GM23338 (cell line): Measurements from ENCODE around the gene PTPRE. TPM values are rescaled to one million over a fixed set of nuclear protein-coding genes. Genes with fewer than 3 reads are reported as not detected.

ENCODE experiments used
- ATAC-seq: fragments of 200-7000 bp; cut with Tn5 transposase; 3 replicates; pipeline ENCODE4 v1.9.1; 2020
- DNase-seq: peaks from one replicate; pipeline ENCODE4 v3.0.0-alpha.2; 2015; ENCODE audit warnings: low spot score
- H2AFZ ChIP-seq: fragments of 200-600 bp; sonication (generic); 2 replicates; pipeline ENCODE4 v1.8.0; 2016; ENCODE audit warnings: antibody characterized with exemption, mild to moderate bottlenecking, moderate library complexity
- H3F3A ChIP-seq: fragments of 200-600 bp; sonication (generic); replicated peaks from 2 replicates; pipeline ENCODE4 v1.8.0; 2017; ENCODE audit warnings: antibody characterized with exemption, mixed run types, low read depth
- H3K27ac ChIP-seq: fragments of 200-600 bp; sonication (generic); 2 replicates; pipeline ENCODE4 v1.6.1; 2016; ENCODE audit warnings: low read depth
- H3K27me3 ChIP-seq: fragments of 200-600 bp; sonication (generic); 2 replicates; pipeline ENCODE4 v1.8.0; 2016; ENCODE audit warnings: mild to moderate bottlenecking, mixed run types, moderate library complexity; ENCODE audit not compliant: insufficient read depth
- H3K36me3 ChIP-seq: fragments of 200-600 bp; sonication (generic); 2 replicates; pipeline ENCODE4 v1.8.0; 2016; ENCODE audit warnings: mild to moderate bottlenecking; ENCODE audit not compliant: insufficient read depth
- H3K4me1 ChIP-seq: fragments of 200-600 bp; sonication (generic); 2 replicates; pipeline ENCODE4 v1.8.0; 2016; ENCODE audit warnings: mild to moderate bottlenecking, moderate library complexity; ENCODE audit not compliant: insufficient read depth
- H3K4me2 ChIP-seq: fragments of 200-600 bp; sonication (generic); 2 replicates; pipeline ENCODE4 v1.7.1; 2017; ENCODE audit warnings: mixed run types
- H3K4me3 ChIP-seq: fragments of 200-600 bp; sonication (generic); 2 replicates; pipeline ENCODE4 v1.6.1; 2016; ENCODE audit warnings: mixed run types
- H3K79me2 ChIP-seq: fragments of 200-600 bp; sonication (generic); replicated peaks from 2 replicates; pipeline ENCODE4 v1.8.0; 2017; ENCODE audit warnings: mild to moderate bottlenecking; ENCODE audit not compliant: insufficient read depth
- H3K9me2 ChIP-seq: fragments of 200-600 bp; sonication (generic); 2 replicates; pipeline ENCODE4 v1.8.0; 2017; ENCODE audit not compliant: insufficient read depth
- H4K20me1 ChIP-seq: fragments of 200-600 bp; sonication (generic); replicated peaks from 2 replicates; pipeline ENCODE4 v1.8.0; 2017; ENCODE audit warnings: mild to moderate bottlenecking; ENCODE audit not compliant: insufficient read depth
- H3K27ac Mint-ChIP-seq: 2 replicates; pipeline ENCODE4 v1.8.0; 2020; ENCODE audit warnings: inconsistent platforms, mild to moderate bottlenecking, moderate library complexity, mixed read lengths
- H3K27me3 Mint-ChIP-seq: 3 replicates; pipeline ENCODE4 v1.8.0; 2022; ENCODE audit warnings: low read depth, mild to moderate bottlenecking, moderate library complexity, mixed read lengths, inconsistent platforms; ENCODE audit not compliant: insufficient read depth, poor library complexity
- H3K36me3 Mint-ChIP-seq: 3 replicates; pipeline ENCODE4 v1.8.0; 2021; ENCODE audit warnings: low read depth, mild to moderate bottlenecking, inconsistent platforms, moderate library complexity, mixed read lengths
- H3K4me1 Mint-ChIP-seq: 3 replicates; pipeline ENCODE4 v1.8.0; 2020; ENCODE audit warnings: mild to moderate bottlenecking, inconsistent platforms, mixed read lengths
- H3K4me3 Mint-ChIP-seq: 3 replicates; pipeline ENCODE4 v1.8.0; 2021; ENCODE audit warnings: moderate library complexity, mild to moderate bottlenecking, inconsistent platforms, mixed read lengths
- H3K9me3 Mint-ChIP-seq: 3 replicates; pipeline ENCODE4 v1.8.0; 2020; ENCODE audit warnings: moderate library complexity, mild to moderate bottlenecking, inconsistent platforms, mixed read lengths
- CREB1 ChIP-seq: fragments of 250-450 bp; sonication (Bioruptor Pico); IDR thresholded peaks from 2 replicates; pipeline ENCODE4 v1.5.0; 2020; ENCODE audit warnings: low read depth, mild to moderate bottlenecking, moderate library complexity
- EZH2 ChIP-seq: fragments of 200-600 bp; sonication (generic); IDR thresholded peaks from one replicate; pipeline ENCODE4 v1.8.0; 2017; ENCODE audit warnings: antibody characterized with exemption, mild to moderate bottlenecking, low read depth; ENCODE audit not compliant: unreplicated experiment
- EZH2phosphoT487 ChIP-seq: fragments of 200-600 bp; sonication (generic); IDR thresholded peaks from one replicate; pipeline ENCODE4 v1.8.1; 2018; ENCODE audit warnings: antibody characterized with exemption; ENCODE audit not compliant: unreplicated experiment
- JUNB ChIP-seq: IDR thresholded peaks from one replicate; pipeline ENCODE4 v1.6.1; 2016; ENCODE audit warnings: antibody characterized with exemption; ENCODE audit not compliant: unreplicated experiment
- NANOG ChIP-seq: IDR thresholded peaks from 2 replicates; pipeline ENCODE4 v1.6.1; 2016; ENCODE audit warnings: antibody characterized with exemption, borderline replicate concordance
- POLR2AphosphoS5 ChIP-seq: IDR thresholded peaks from 2 replicates; pipeline ENCODE4 v1.6.1; 2016; ENCODE audit warnings: antibody characterized with exemption, low read depth
- STAT1 ChIP-seq: IDR thresholded peaks from one replicate; pipeline ENCODE4 v1.6.1; 2016; ENCODE audit warnings: antibody characterized with exemption; ENCODE audit not compliant: unreplicated experiment
- ZNF114 ChIP-seq: fragments of 250-450 bp; sonication (Bioruptor Pico); IDR thresholded peaks from 2 replicates; pipeline ENCODE4 v1.5.0; 2020; ENCODE audit warnings: mild to moderate bottlenecking, moderate library complexity
- ZNF331 ChIP-seq: fragments of 250-450 bp; sonication (Bioruptor Pico); IDR thresholded peaks from 2 replicates; pipeline ENCODE4 v1.5.0; 2020; ENCODE audit warnings: low read depth, mild to moderate bottlenecking, moderate library complexity
- polyA plus RNA-seq: library from polyadenylated mRNA; unstranded; fragments of >200 nt; fragmentation: Nextera tagmentation; extraction: Ambion mirVana; gene quantifications from 2 replicates; pipeline ENCODE4 v1.2.1, GENCODE V29; 2016
- total RNA-seq: library from RNA; depleted of rRNA; stranded (reverse); fragments of >200 nt; shearing (Covaris generic); gene quantifications from 2 replicates; pipeline ENCODE4 v1.2.3, GENCODE V29; 2014
- TF ChIP-seq, protein P1 (sequence below): IDR thresholded peaks from 2 replicates; pipeline ENCODE4 v1.6.1; 2016; ENCODE audit warnings: antibody characterized with exemption
- TF ChIP-seq, protein P2 (sequence below), 2 experiments: fragments of 200-600 bp in 1 of 2; sonication (generic) in 1 of 2; conservative IDR thresholded peaks; 2 replicates each; pipeline versions ENCODE4 v1.5.1 to v1.6.1; 2016 to 2017; ENCODE audit warnings: antibody characterized with exemption in 2 of 2, low read depth in 2 of 2, mild to moderate bottlenecking in 2 of 2, moderate library complexity in 1 of 2
- TF ChIP-seq, protein P3 (sequence below): IDR thresholded peaks from one replicate; pipeline ENCODE4 v1.6.1; 2018; ENCODE audit warnings: antibody characterized with exemption; ENCODE audit not compliant: unreplicated experiment

Gene PTPRE
- total and polyA plus RNA-seq, 2 experiments from 2014 or later, result 0.34 to 0.42 TPM

DNA sequence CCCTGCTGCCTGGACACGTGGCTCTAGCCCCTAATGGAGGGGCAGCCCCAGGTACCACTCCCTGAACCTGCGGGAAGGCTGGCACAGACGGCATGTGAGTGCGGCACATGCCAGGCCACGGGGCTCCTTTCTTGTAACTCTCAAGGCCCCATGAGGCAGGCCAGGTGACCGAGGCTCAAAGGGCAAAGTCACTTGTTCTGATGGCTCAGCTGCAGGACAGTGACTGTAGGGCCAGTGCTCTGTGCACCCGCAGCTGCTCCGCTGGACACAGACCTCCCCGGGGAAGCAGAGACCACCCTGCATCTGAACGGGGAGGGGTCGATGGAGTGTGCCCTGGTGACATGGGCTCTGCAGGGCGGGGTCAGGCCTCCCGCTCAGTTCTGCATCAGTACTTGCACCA, 55.3 kb downstream of the PTPRE start:
- Histone ChIP-seq H3K27ac (no peak overlapping the region), H3F3A (no peaks in the 10 kb centered on the region), H3K79me2 (no peaks in the 10 kb centered on the region), H3K4me1 (peaks cover 9% of the 10 kb centered on the region), H3K36me3 (no peaks in the 10 kb centered on the region), H3K4me2 (no peak overlapping the region), H4K20me1 (no peaks in the 10 kb centered on the region), H2AFZ (no peak overlapping the region), H3K4me3 (no peak overlapping the region), H3K9me2 (no peaks in the 10 kb centered on the region), H3K27me3 (no peaks in the 10 kb centered on the region)
- H3K9me3 Mint-ChIP-seq, result no peaks in the 10 kb centered on the region
- H3K4me3 Mint-ChIP-seq, result no peak overlapping the region
- DNase-seq, result no peak
- peaks cover 2% of the 10 kb centered on the region for H3K27me3 Mint-ChIP-seq
- TF ChIP-seq, protein P1, sequence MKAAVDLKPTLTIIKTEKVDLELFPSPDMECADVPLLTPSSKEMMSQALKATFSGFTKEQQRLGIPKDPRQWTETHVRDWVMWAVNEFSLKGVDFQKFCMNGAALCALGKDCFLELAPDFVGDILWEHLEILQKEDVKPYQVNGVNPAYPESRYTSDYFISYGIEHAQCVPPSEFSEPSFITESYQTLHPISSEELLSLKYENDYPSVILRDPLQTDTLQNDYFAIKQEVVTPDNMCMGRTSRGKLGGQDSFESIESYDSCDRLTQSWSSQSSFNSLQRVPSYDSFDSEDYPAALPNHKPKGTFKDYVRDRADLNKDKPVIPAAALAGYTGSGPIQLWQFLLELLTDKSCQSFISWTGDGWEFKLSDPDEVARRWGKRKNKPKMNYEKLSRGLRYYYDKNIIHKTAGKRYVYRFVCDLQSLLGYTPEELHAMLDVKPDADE, result no peak
- no peak for TF ChIP-seq NANOG
- no peak for TF ChIP-seq EZH2
- no peak for TF ChIP-seq ZNF114 (CRISPR knock-in tag)
- no peak for TF ChIP-seq STAT1
- TF ChIP-seq, protein P2, sequence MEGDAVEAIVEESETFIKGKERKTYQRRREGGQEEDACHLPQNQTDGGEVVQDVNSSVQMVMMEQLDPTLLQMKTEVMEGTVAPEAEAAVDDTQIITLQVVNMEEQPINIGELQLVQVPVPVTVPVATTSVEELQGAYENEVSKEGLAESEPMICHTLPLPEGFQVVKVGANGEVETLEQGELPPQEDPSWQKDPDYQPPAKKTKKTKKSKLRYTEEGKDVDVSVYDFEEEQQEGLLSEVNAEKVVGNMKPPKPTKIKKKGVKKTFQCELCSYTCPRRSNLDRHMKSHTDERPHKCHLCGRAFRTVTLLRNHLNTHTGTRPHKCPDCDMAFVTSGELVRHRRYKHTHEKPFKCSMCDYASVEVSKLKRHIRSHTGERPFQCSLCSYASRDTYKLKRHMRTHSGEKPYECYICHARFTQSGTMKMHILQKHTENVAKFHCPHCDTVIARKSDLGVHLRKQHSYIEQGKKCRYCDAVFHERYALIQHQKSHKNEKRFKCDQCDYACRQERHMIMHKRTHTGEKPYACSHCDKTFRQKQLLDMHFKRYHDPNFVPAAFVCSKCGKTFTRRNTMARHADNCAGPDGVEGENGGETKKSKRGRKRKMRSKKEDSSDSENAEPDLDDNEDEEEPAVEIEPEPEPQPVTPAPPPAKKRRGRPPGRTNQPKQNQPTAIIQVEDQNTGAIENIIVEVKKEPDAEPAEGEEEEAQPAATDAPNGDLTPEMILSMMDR (conservative IDR thresholded peaks at IDR 0.05; ENCODE audit: low read depth in 2 of 2), result no peak
- TF ChIP-seq POLR2AphosphoS5, result no peak
- no peak for TF ChIP-seq CREB1 (CRISPR knock-in tag)
- TF ChIP-seq ZNF331 (CRISPR knock-in tag), result no peak
- no peak for TF ChIP-seq JUNB
- TF ChIP-seq EZH2phosphoT487, result no peak
- peaks cover 36% of the 10 kb centered on the region for H3K4me1 Mint-ChIP-seq
- no peaks in the 10 kb centered on the region for H3K36me3 Mint-ChIP-seq
- no peak overlapping the region for H3K27ac Mint-ChIP-seq
- ATAC-seq, result no peak

DNA sequence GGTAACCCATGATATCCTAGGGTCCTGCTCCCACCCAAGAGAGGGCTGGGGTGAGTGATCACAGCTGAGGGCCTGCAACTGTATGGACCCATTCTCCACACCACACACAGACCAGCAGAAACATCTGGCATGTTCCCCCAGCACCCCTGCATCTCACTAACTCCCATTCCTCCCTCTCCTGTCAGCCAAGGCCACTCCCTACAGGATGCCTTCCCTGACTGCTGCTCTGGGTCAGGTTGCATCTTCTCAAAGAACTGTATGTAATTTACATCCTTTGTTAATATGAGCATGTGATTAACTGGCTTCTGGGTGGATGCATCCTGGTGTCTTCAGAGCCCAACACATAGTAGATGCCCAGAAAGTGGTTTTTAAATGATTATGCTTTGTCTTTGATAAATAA, 56.2 kb downstream of the PTPRE start:
- no peaks in the 10 kb centered on the region for H3K36me3 Mint-ChIP-seq
- Histone ChIP-seq H3K4me1 (peaks cover 14% of the 10 kb centered on the region), H3K4me2 (no peak overlapping the region), H3K36me3 (no peaks in the 10 kb centered on the region), H3K79me2 (no peaks in the 10 kb centered on the region), H3K27ac (no peak overlapping the region), H3K27me3 (no peaks in the 10 kb centered on the region), H3K4me3 (no peak overlapping the region), H3K9me2 (no peaks in the 10 kb centered on the region), H3F3A (no peaks in the 10 kb centered on the region), H2AFZ (no peak overlapping the region), H4K20me1 (no peaks in the 10 kb centered on the region)
- H3K27me3 Mint-ChIP-seq, result peaks cover 2% of the 10 kb centered on the region
- DNase-seq, result no peak
- peak; percentile 68 for ATAC-seq
- H3K27ac Mint-ChIP-seq, result no peak overlapping the region
- peaks cover 44% of the 10 kb centered on the region for H3K4me1 Mint-ChIP-seq
- TF ChIP-seq, protein P3, sequence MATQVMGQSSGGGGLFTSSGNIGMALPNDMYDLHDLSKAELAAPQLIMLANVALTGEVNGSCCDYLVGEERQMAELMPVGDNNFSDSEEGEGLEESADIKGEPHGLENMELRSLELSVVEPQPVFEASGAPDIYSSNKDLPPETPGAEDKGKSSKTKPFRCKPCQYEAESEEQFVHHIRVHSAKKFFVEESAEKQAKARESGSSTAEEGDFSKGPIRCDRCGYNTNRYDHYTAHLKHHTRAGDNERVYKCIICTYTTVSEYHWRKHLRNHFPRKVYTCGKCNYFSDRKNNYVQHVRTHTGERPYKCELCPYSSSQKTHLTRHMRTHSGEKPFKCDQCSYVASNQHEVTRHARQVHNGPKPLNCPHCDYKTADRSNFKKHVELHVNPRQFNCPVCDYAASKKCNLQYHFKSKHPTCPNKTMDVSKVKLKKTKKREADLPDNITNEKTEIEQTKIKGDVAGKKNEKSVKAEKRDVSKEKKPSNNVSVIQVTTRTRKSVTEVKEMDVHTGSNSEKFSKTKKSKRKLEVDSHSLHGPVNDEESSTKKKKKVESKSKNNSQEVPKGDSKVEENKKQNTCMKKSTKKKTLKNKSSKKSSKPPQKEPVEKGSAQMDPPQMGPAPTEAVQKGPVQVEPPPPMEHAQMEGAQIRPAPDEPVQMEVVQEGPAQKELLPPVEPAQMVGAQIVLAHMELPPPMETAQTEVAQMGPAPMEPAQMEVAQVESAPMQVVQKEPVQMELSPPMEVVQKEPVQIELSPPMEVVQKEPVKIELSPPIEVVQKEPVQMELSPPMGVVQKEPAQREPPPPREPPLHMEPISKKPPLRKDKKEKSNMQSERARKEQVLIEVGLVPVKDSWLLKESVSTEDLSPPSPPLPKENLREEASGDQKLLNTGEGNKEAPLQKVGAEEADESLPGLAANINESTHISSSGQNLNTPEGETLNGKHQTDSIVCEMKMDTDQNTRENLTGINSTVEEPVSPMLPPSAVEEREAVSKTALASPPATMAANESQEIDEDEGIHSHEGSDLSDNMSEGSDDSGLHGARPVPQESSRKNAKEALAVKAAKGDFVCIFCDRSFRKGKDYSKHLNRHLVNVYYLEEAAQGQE, result no peak
- TF ChIP-seq JUNB, result no peak
- no peaks in the 10 kb centered on the region for H3K9me3 Mint-ChIP-seq
- no peak overlapping the region for H3K4me3 Mint-ChIP-seq
